K562 (cell line): ENCODE results near the gene DYRK1B. TPM values are rescaled to one million over a fixed set of nuclear protein-coding genes. Genes with fewer than 3 reads are reported as not detected.

Experiments used
- ATAC-seq: fragments of 200-7000 bp; cut with Tn5 transposase; 3 replicates; pipeline ENCODE4 v1.9.1; 2020; ENCODE audit warnings: moderate library complexity
- BruUV-seq: library from RNA; stranded (reverse); fragments of 400-500 nt; replicated peaks from 2 replicates; lab custom pipeline; 2021; lab: Mats Ljungman, UMichigan
- CTCF ChIA-PET: fragments of 300-600 bp; formaldehyde crosslinking; extraction: SDS; loops from one replicate; lab custom pipeline; 2021; ENCODE audit warnings: low intra/inter-chr PET ratio; lab: Yijun Ruan, JAX
- POLR2A ChIA-PET: fragments of 300-600, 350-650 bp; sonication (Branson Sonifier 250); formaldehyde crosslinking; extraction: SDS; loops from one replicate; lab custom pipeline; 2021; ENCODE audit warnings: antibody characterized with exemption, inconsistent platforms; lab: Yijun Ruan, JAX
- DNase-seq, 4 experiments: peaks; one replicate each; pipeline versions ENCODE4 v3.0.0 to v3.0.0-alpha.2; 2011 to 2018; ENCODE audit warnings: low spot score in 3 of 4, mixed read lengths in 3 of 4; ENCODE audit errors: extremely low read depth in 1 of 4
- FAIRE-seq: peaks from 2 replicates; lab custom pipeline; 2011; peaks lifted over from hg19 to GRCh38; lab: Jason Lieb, UNC
- H2AFZ ChIP-seq: 2 replicates; pipeline ENCODE4 v1.6.0; 2011; ENCODE audit warnings: low read depth, low read length, control low read depth, inconsistent platforms
- H3K27ac ChIP-seq: fragments of 200-600 bp; 3 replicates; pipeline ENCODE4 v1.8.0; 2011; ENCODE audit warnings: low read depth, mild to moderate bottlenecking, control low read depth, inconsistent platforms, low read length, moderate library complexity, mixed read lengths; ENCODE audit errors: extremely low read depth
- H3K27me3 ChIP-seq, 2 experiments: fragments of 300-600 bp in 1 of 2; 2 replicates in 1 of 2; 3 replicates in 1 of 2; pipeline versions ENCODE4 v1.6.0 to v1.8.0; 2011; ENCODE audit warnings: inconsistent platforms in 2 of 2, low read length in 2 of 2, mild to moderate bottlenecking in 1 of 2, mixed read lengths in 1 of 2, moderate library complexity in 1 of 2; ENCODE audit not compliant: control insufficient read depth in 2 of 2, insufficient read depth in 2 of 2
- H3K36me3 ChIP-seq: fragments of 300-600 bp; 3 replicates; pipeline ENCODE4 v1.8.0; 2011; ENCODE audit warnings: mild to moderate bottlenecking, low read length, inconsistent platforms; ENCODE audit not compliant: control insufficient read depth, insufficient read depth
- H3K4me1 ChIP-seq, 2 experiments: fragments of 200-600 bp in 1 of 2; replicated peaks in 1 of 2; 2 replicates in 1 of 2; 3 replicates in 1 of 2; pipeline versions ENCODE4 v1.5.1 to v1.8.0; 2011; ENCODE audit warnings: inconsistent platforms in 2 of 2, low read length in 2 of 2, mild to moderate bottlenecking in 1 of 2, mixed read lengths in 1 of 2, moderate library complexity in 1 of 2; ENCODE audit not compliant: control insufficient read depth in 2 of 2, insufficient read depth in 2 of 2
- H3K4me2 ChIP-seq: 2 replicates; pipeline ENCODE4 v1.6.1; 2011; ENCODE audit warnings: low read length, control low read depth, inconsistent platforms, mixed read lengths; ENCODE audit not compliant: insufficient read depth
- H3K4me3 ChIP-seq: fragments of 200-600 bp; sonication (generic), shearing (Covaris generic); 2 replicates; pipeline ENCODE4 v1.5.1; 2016; ENCODE audit warnings: control low read depth, inconsistent platforms
- H3K79me2 ChIP-seq: fragments of 200-600 bp; 3 replicates; pipeline ENCODE4 v1.8.0; 2011; ENCODE audit warnings: low read length, inconsistent platforms; ENCODE audit not compliant: control insufficient read depth, insufficient read depth
- H3K9ac ChIP-seq, 2 experiments: 2 replicates each; pipeline versions ENCODE4 v1.6.0 to v1.6.1; 2011; ENCODE audit warnings: low read depth in 2 of 2, low read length in 2 of 2, control low read depth in 1 of 2, inconsistent platforms in 1 of 2, mild to moderate bottlenecking in 1 of 2, mixed read lengths in 1 of 2; ENCODE audit not compliant: insufficient read depth in 1 of 2
- H3K9me1 ChIP-seq: one replicate; pipeline ENCODE4 v1.6.0; 2011; ENCODE audit warnings: inconsistent platforms, mild to moderate bottlenecking, low read length, moderate library complexity; ENCODE audit not compliant: control insufficient read depth, insufficient read depth
- H3K9me3 ChIP-seq: replicated peaks from 2 replicates; pipeline ENCODE4 v1.5.1; 2011; ENCODE audit warnings: low read depth, low read length, inconsistent platforms; ENCODE audit not compliant: control insufficient read depth, insufficient read depth
- H4K20me1 ChIP-seq: replicated peaks from 2 replicates; pipeline ENCODE4 v1.6.1; 2011; ENCODE audit warnings: low read length, inconsistent platforms, mixed read lengths; ENCODE audit not compliant: control insufficient read depth, insufficient read depth
- CCAR2 ChIP-seq: fragments of 200-400 bp; formaldehyde crosslinking; IDR thresholded peaks from 2 replicates; pipeline ENCODE4 v1.6.1; 2017; ENCODE audit warnings: mild to moderate bottlenecking, low read depth, low read length
- CCNT2 ChIP-seq: IDR thresholded peaks from 2 replicates; pipeline ENCODE4 v1.6.1; 2011; ENCODE audit warnings: borderline replicate concordance, low read depth, mild to moderate bottlenecking, moderate library complexity, mixed read lengths, low read length; ENCODE audit not compliant: insufficient read length; ENCODE audit errors: extremely low read depth
- CSDE1 ChIP-seq, 2 experiments: fragments of 450-650 bp; IDR thresholded peaks; 2 replicates each; pipeline ENCODE4 v1.6.1; 2016; ENCODE audit warnings: mild to moderate bottlenecking in 1 of 2
- EGR1 ChIP-seq: fragments of 450-650 bp; conservative IDR thresholded peaks from 2 replicates; pipeline ENCODE4 v1.6.1; 2017; ENCODE audit warnings: mild to moderate bottlenecking
- FOXK2 ChIP-seq, 2 experiments: fragments of 450-650 bp; IDR thresholded peaks in 1 of 2; conservative IDR thresholded peaks in 1 of 2; 2 replicates each; pipeline ENCODE4 v1.6.1; 2016; ENCODE audit warnings: low read depth in 2 of 2, mild to moderate bottlenecking in 1 of 2
- FOXP1 ChIP-seq: sonication (generic); formaldehyde crosslinking; IDR thresholded peaks from 2 replicates; pipeline ENCODE4 v1.8.0; 2022; ENCODE audit warnings: mild to moderate bottlenecking, missing genetic modification reagents
- MAFF ChIP-seq: IDR thresholded peaks from 2 replicates; pipeline ENCODE4 v1.6.1; 2012; ENCODE audit warnings: low read length, improper control_type of control experiment
- MEF2A ChIP-seq: IDR thresholded peaks from 2 replicates; pipeline ENCODE4 v1.6.1; 2011; ENCODE audit warnings: low read depth, mild to moderate bottlenecking, low read length, moderate library complexity; ENCODE audit not compliant: control insufficient read depth
- NR2C2 ChIP-seq, 2 experiments: fragments of 200-800 bp in 1 of 2; sonication (Bioruptor generic) in 1 of 2; sonication (generic) in 1 of 2; formaldehyde crosslinking in 1 of 2; IDR thresholded peaks; 2 replicates each; pipeline versions ENCODE4 v1.6.1 to v1.8.0; 2016 to 2022; ENCODE audit warnings: mild to moderate bottlenecking in 1 of 2, missing compliant biosample characterization in 1 of 2, missing genetic modification characterization in 1 of 2, missing genetic modification reagents in 1 of 2
- SP1 ChIP-seq: sonication (generic); formaldehyde crosslinking; IDR thresholded peaks from 2 replicates; pipeline ENCODE4 v1.8.1; 2022; ENCODE audit warnings: mild to moderate bottlenecking, missing genetic modification reagents
- SRSF3 ChIP-seq: fragments of 200-400 bp; formaldehyde crosslinking; IDR thresholded peaks from 2 replicates; pipeline ENCODE4 v1.6.1; 2016; ENCODE audit warnings: mild to moderate bottlenecking, low read length, moderate library complexity; ENCODE audit not compliant: insufficient read depth
- ZNF584 ChIP-seq: fragments of 200-800 bp; sonication (Bioruptor generic); IDR thresholded peaks from 2 replicates; pipeline ENCODE4 v1.6.1; 2016; ENCODE audit warnings: low read depth, mild to moderate bottlenecking, missing genetic modification characterization, missing compliant biosample characterization
- ZNF609 ChIP-seq: sonication (generic); formaldehyde crosslinking; IDR thresholded peaks from 2 replicates; pipeline ENCODE4 v1.8.1; 2023; ENCODE audit warnings: missing genetic modification reagents, mild to moderate bottlenecking, borderline replicate concordance
- ZNF668 ChIP-seq: fragments of 250-450 bp; sonication (Bioruptor Pico); IDR thresholded peaks from 2 replicates; pipeline ENCODE4 v1.8.0; 2022; ENCODE audit warnings: mild to moderate bottlenecking, inconsistent platforms
- WGBS: fragments of 100-300 bp; shearing (Covaris generic); methylation state at CpG from one replicate; pipeline ENCODE4 v1.1.6; 2016; ENCODE audit warnings: low coverage, mixed read lengths; ENCODE audit not compliant: insufficient coverage; ENCODE audit errors: missing lambda C conversion rate; 5-methylcytosine and 5-hydroxymethylcytosine counted together
- in situ Hi-C: fragments of 300-500 bp; cut with MboI; formaldehyde crosslinking; loops from 4 replicates; pipeline ENCODE4 v1.15.0; 2018; ENCODE audit warnings: inconsistent platforms, mixed read lengths
- intact Hi-C: fragments of 100-400 bp; cut with micrococcal nuclease; formaldehyde crosslinking; loops from 2 replicates; pipeline ENCODE4 v1.14.2; 2022
- polyA plus RNA-seq, 8 experiments: library from polyadenylated mRNA; depleted of rRNA in 4 of 8; stranded (reverse) in 5 of 8; unstranded in 3 of 8; fragments of >200 nt; fragmentation: Nextera tagmentation in 2 of 8; fragmentation: Illumina TruSeq in 1 of 8; extraction: Ambion mirVana in 2 of 8; extraction: Trizol in 1 of 8; gene quantifications; 2 replicates each; pipeline versions ENCODE4 v1.2.1 to v1.2.3, GENCODE V29; 2011 to 2014; ENCODE audit warnings: inconsistent platforms in 1 of 8, missing spikeins in 1 of 8
- total RNA-seq, 7 experiments: library from RNA; depleted of rRNA in 6 of 7; stranded (reverse); fragments of >200 nt in 6 of 7; fragmentation: Illumina TruSeq in 2 of 7; extraction: Trizol in 2 of 7; gene quantifications; 2 replicates each; pipeline versions ENCODE4 v1.2.1 to v1.2.3, GENCODE V29; 2011 to 2021; ENCODE audit warnings: low replicate concordance in 1 of 7

The DYRK1B gene
- total and polyA plus RNA-seq, 9 of the 15 experiments (the other 6 are each of a cell fraction or from before 2014, with no cell fraction given), result 0.91 to 5.2 (median 1.5) TPM; not detected in 2

GRCh38 chr19:39813264-39813993 is 20.5 kb downstream of the DYRK1B start (continued):
- TF ChIP-seq ZNF609, result no peak
- no peak for TF ChIP-seq NR2C2 (CRISPR knock-in tag; IDR thresholded peaks at IDR 0.05)
- TF ChIP-seq NR2C2 (tag; IDR thresholded peaks at IDR 0.05), result no peak
- no peak for TF ChIP-seq FOXK2 (conservative IDR thresholded peaks at IDR 0.05 in 1 of 2, IDR thresholded peaks at IDR 0.05 in 1 of 2; ENCODE audit: low read depth in 2 of 2)
- no peak for TF ChIP-seq FOXP1 (CRISPR knock-in tag)

- Histone ChIP-seq H2AFZ (no peak overlapping the region), H3K4me1 (no peaks in the 10 kb centered on the region), H3K27ac (no peak overlapping the region), H3K9me1 (no peaks in the 10 kb centered on the region), H4K20me1 (no peaks in the 10 kb centered on the region), H3K27me3 (peaks cover 5 to 34% of the 10 kb centered on the region in 2 experiments; a peak in 2 of 5 replicates), H3K9me3 (no peaks in the 10 kb centered on the region), H3K79me2 (no peaks in the 10 kb centered on the region), H3K9ac (no peak overlapping the region), H3K4me2 (no peak overlapping the region), H3K36me3 (no peaks in the 10 kb centered on the region), H3K4me3 (no peak overlapping the region)
- ATAC-seq (no peak), DNase-seq (no peak), FAIRE-seq (no peak)
- TF ChIP-seq ZNF584 (CRISPR knock-in tag) (no peak), CCNT2 (no peak), ZNF668 (CRISPR knock-in tag) (no peak), MEF2A (no peak), SRSF3 (no peak), CCAR2 (no peak), SP1 (CRISPR knock-in tag) (no peak), CSDE1 (IDR thresholded peaks at IDR 0.05) (no peak), MAFF (no peak), EGR1 (no peak)
- CTCF ChIA-PET, result no interaction called here
- BruUV-seq, result no TSS peak
- intact Hi-C loops (no loop called here), in situ Hi-C loops (no loop called here)
- WGBS, result 2% methylated on average over 4 of the region's 4 CpGs
- POLR2A ChIA-PET, result no interaction called here
These were observed 22.9 kb downstream of the DYRK1B start for GRCh38 chr19:39811064-39811463.
